K562 (cell line): ENCODE measurements around the gene ZNF571. TPM values are rescaled to one million over a fixed set of nuclear protein-coding genes. Genes with fewer than 3 reads are reported as not detected.

Experiments used
- CHD1 ChIP-seq: fragments of 200-600 bp; sonication (generic); IDR thresholded peaks from one replicate; pipeline ENCODE4 v1.6.1; 2012; ENCODE audit warnings: mild to moderate bottlenecking, moderate library complexity, low read length, inconsistent platforms
- CREM ChIP-seq: IDR thresholded peaks from 2 replicates; pipeline ENCODE4 v1.6.1; 2014; ENCODE audit warnings: antibody characterized with exemption, low read depth
- ELF2 ChIP-seq: fragments of 250-450 bp; sonication (Bioruptor Pico); IDR thresholded peaks from 2 replicates; pipeline ENCODE4 v1.5.0; 2021; ENCODE audit warnings: mild to moderate bottlenecking
- FOS ChIP-seq: IDR thresholded peaks from 3 replicates; pipeline ENCODE4 v1.6.1; 2011; ENCODE audit not compliant: insufficient read length; ENCODE audit errors: extremely low read depth
- GTF2A2 ChIP-seq: IDR thresholded peaks from 2 replicates; pipeline ENCODE4 v1.6.1; 2016; ENCODE audit warnings: mild to moderate bottlenecking, missing genetic modification characterization, missing compliant biosample characterization
- KAT7 ChIP-seq: sonication (generic); formaldehyde crosslinking; IDR thresholded peaks from 2 replicates; pipeline ENCODE4 v1.8.0; 2022; ENCODE audit warnings: missing genetic modification reagents, mild to moderate bottlenecking, borderline replicate concordance
- MYC ChIP-seq, 2 experiments: fragments of 250-450 bp in 1 of 2; sonication (Bioruptor Pico) in 1 of 2; IDR thresholded peaks; 2 replicates each; pipeline versions ENCODE4 v1.5.1 to v1.6.1; 2012 to 2021; ENCODE audit warnings: low read depth in 2 of 2, borderline replicate concordance in 1 of 2, improper control_type of control experiment in 1 of 2, low read length in 1 of 2, mild to moderate bottlenecking in 1 of 2, moderate library complexity in 1 of 2
- RFX5 ChIP-seq: IDR thresholded peaks from 2 replicates; pipeline ENCODE4 v1.6.1; 2011; ENCODE audit warnings: low read depth, mild to moderate bottlenecking, improper control_type of control experiment, low read length
- SMARCA4 ChIP-seq: fragments of 450-650 bp; IDR thresholded peaks from 2 replicates; pipeline ENCODE4 v1.6.1; 2016
- TBP ChIP-seq: optimal IDR thresholded peaks from 2 replicates; pipeline ENCODE3; 2011; ENCODE audit warnings: low read depth, low read length, improper control_type of control experiment
- VEZF1 ChIP-seq: fragments of 200-800 bp; sonication (Bioruptor generic); IDR thresholded peaks from 2 replicates; pipeline ENCODE4 v1.6.1; 2017; ENCODE audit warnings: missing genetic modification characterization, missing compliant biosample characterization
- ZBTB43 ChIP-seq: sonication (generic); formaldehyde crosslinking; IDR thresholded peaks from 2 replicates; pipeline ENCODE4 v1.8.0; 2023; ENCODE audit warnings: mild to moderate bottlenecking, missing genetic modification reagents
- ZFPM2 ChIP-seq: fragments of 250-450 bp; sonication (Bioruptor Pico); IDR thresholded peaks from 2 replicates; pipeline ENCODE4 v1.5.1; 2022; ENCODE audit warnings: mild to moderate bottlenecking
- ZMIZ1 ChIP-seq, 2 experiments: fragments of 150-350 bp in 1 of 2; IDR thresholded peaks; 2 replicates each; pipeline ENCODE4 v1.6.1; 2012 to 2016; ENCODE audit warnings: low read depth in 2 of 2, low read length in 2 of 2, mild to moderate bottlenecking in 1 of 2, moderate library complexity in 1 of 2
- ZNF347 ChIP-seq: fragments of 450-650 bp; formaldehyde crosslinking; IDR thresholded peaks from 2 replicates; pipeline ENCODE4 v1.4.0; 2020; ENCODE audit warnings: low read depth, mild to moderate bottlenecking, moderate library complexity
- ZNF75A ChIP-seq: fragments of 450-650 bp; formaldehyde crosslinking; IDR thresholded peaks from 2 replicates; pipeline ENCODE4 v1.4.0; 2020; ENCODE audit warnings: mild to moderate bottlenecking
- polyA plus RNA-seq, 8 experiments: library from polyadenylated mRNA; depleted of rRNA in 4 of 8; stranded (reverse) in 5 of 8; unstranded in 3 of 8; fragments of >200 nt; fragmentation: Nextera tagmentation in 2 of 8; fragmentation: Illumina TruSeq in 1 of 8; extraction: Ambion mirVana in 2 of 8; extraction: Trizol in 1 of 8; gene quantifications; 2 replicates each; pipeline versions ENCODE4 v1.2.1 to v1.2.3, GENCODE V29; 2011 to 2014; ENCODE audit warnings: inconsistent platforms in 1 of 8, missing spikeins in 1 of 8
- total RNA-seq, 7 experiments: library from RNA; depleted of rRNA in 6 of 7; stranded (reverse); fragments of >200 nt in 6 of 7; fragmentation: Illumina TruSeq in 2 of 7; extraction: Trizol in 2 of 7; gene quantifications; 2 replicates each; pipeline versions ENCODE4 v1.2.1 to v1.2.3, GENCODE V29; 2011 to 2021; ENCODE audit warnings: low replicate concordance in 1 of 7
- TF ChIP-seq, protein P1 (sequence below): fragments of 250-450 bp; sonication (Bioruptor Pico); IDR thresholded peaks from 2 replicates; pipeline ENCODE4 v1.8.0; 2022; ENCODE audit warnings: inconsistent platforms
- TF ChIP-seq, protein P2 (sequence below): fragments of 450-650 bp; formaldehyde crosslinking; IDR thresholded peaks from 2 replicates; pipeline ENCODE4 v1.4.0; 2022; ENCODE audit warnings: missing genetic modification characterization

Gene ZNF571
- total and polyA plus RNA-seq, 9 of the 15 experiments (the other 6 are each of a cell fraction or from before 2014, with no cell fraction given): 0.82 to 3.9 (median 2.0) TPM

DNA sequence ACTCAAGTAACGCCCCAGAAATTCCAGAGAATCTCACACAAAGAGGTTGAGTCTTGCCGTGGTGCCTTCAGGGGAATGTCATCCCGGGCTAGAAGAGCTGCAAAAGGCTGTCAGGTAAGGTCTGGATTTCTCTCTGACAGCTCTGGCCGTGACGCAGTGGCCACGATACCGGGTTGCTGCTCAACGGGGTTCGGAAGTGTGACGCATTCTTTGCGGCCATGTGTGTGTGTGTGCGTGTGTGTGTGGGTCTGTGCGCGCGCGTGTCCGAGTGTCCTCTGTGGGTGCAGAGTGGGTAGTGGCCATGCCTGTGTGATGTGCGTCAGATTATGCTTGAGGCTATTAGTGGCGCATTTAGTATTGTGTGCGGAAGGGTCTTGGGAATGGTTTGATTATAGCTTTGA, 390 bp upstream of the ZNF571 start (continued):
- TF ChIP-seq MYC (IDR thresholded peaks at IDR 0.05; ENCODE audit: low read depth, low read length): no peak
- no peak for TF ChIP-seq MYC (CRISPR knock-in tag; IDR thresholded peaks at IDR 0.05; ENCODE audit: borderline replicate concordance, low read depth)
- TF ChIP-seq KAT7: no peak
- TF ChIP-seq FOS: no peak
- TF ChIP-seq ZBTB43 (CRISPR knock-in tag): no peak
- TF ChIP-seq, protein P1, sequence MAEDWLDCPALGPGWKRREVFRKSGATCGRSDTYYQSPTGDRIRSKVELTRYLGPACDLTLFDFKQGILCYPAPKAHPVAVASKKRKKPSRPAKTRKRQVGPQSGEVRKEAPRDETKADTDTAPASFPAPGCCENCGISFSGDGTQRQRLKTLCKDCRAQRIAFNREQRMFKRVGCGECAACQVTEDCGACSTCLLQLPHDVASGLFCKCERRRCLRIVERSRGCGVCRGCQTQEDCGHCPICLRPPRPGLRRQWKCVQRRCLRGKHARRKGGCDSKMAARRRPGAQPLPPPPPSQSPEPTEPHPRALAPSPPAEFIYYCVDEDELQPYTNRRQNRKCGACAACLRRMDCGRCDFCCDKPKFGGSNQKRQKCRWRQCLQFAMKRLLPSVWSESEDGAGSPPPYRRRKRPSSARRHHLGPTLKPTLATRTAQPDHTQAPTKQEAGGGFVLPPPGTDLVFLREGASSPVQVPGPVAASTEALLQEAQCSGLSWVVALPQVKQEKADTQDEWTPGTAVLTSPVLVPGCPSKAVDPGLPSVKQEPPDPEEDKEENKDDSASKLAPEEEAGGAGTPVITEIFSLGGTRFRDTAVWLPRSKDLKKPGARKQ: peak; percentile 53; the same call in 1 of the 2 replicates
- TF ChIP-seq SMARCA4: 0 out of 2 replicates have a peak, but pooled peaks have one; percentile 28
- TF ChIP-seq, protein P2, sequence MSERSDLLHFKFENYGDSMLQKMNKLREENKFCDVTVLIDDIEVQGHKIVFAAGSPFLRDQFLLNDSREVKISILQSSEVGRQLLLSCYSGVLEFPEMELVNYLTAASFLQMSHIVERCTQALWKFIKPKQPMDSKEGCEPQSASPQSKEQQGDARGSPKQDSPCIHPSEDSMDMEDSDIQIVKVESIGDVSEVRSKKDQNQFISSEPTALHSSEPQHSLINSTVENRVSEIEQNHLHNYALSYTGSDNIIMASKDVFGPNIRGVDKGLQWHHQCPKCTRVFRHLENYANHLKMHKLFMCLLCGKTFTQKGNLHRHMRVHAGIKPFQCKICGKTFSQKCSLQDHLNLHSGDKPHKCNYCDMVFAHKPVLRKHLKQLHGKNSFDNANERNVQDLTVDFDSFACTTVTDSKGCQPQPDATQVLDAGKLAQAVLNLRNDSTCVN (CRISPR knock-in tag): no peak
- no peak for TF ChIP-seq ZMIZ1 (IDR thresholded peaks at IDR 0.05; ENCODE audit: low read depth in 2 of 2, low read length in 2 of 2)
- no peak for TF ChIP-seq CHD1
- no peak for TF ChIP-seq GTF2A2 (tag)
- TF ChIP-seq TBP: no peak
- 0 out of 2 replicates have a peak, but pooled peaks have one; percentile 30 for TF ChIP-seq CREM
- no peak for TF ChIP-seq ZFPM2
- no peak for TF ChIP-seq RFX5
- TF ChIP-seq ZNF347: no peak
- TF ChIP-seq ELF2 (CRISPR knock-in tag): no peak
- no peak for TF ChIP-seq ZNF75A (CRISPR knock-in tag)
- TF ChIP-seq VEZF1 (CRISPR knock-in tag): no peak
